GM12878 (cell line): ENCODE results near the gene FNDC3A. TPM values are rescaled to one million over a fixed set of nuclear protein-coding genes. Genes with fewer than 3 reads are reported as not detected.

ENCODE experiments used
- ATAC-seq: fragments of 200-7000 bp; cut with Tn5 transposase; 3 replicates; pipeline ENCODE4 v1.9.1; 2020; ENCODE audit warnings: mild to moderate bottlenecking, moderate library complexity
- BruUV-seq: library from RNA; stranded (reverse); fragments of 400-500 nt; replicated peaks from 2 replicates; lab custom pipeline; 2021; lab: Mats Ljungman, UMichigan
- CTCF ChIA-PET: fragments of 300-600 bp; sonication (Branson Sonifier 250); formaldehyde crosslinking; extraction: SDS; loops from one replicate; lab custom pipeline; 2021; ENCODE audit warnings: inconsistent platforms; lab: Yijun Ruan, JAX
- POLR2A ChIA-PET: fragments of 350-600 bp; formaldehyde crosslinking; extraction: SDS; loops from one replicate; lab custom pipeline; 2021; ENCODE audit warnings: inconsistent platforms; lab: Charles Lee
- RAD21 ChIA-PET: fragments of 300-600 bp; sonication (Branson Sonifier 250); formaldehyde crosslinking; loops from one replicate; lab custom pipeline; 2023; ENCODE audit warnings: antibody characterized with exemption; ENCODE audit not compliant: unreplicated experiment; lab: Charles Lee
- SMC1A ChIA-PET: fragments of 300-600 bp; sonication (Branson Sonifier 250); formaldehyde crosslinking; loops from one replicate; lab custom pipeline; 2023; ENCODE audit not compliant: unreplicated experiment, uncharacterized antibody; lab: Charles Lee
- DNase-seq: peaks from one replicate; pipeline ENCODE4 v3.0.0-alpha.2; 2011; ENCODE audit warnings: low read depth, low spot score
- FAIRE-seq: peaks from 3 replicates; lab custom pipeline; 2011; peaks lifted over from hg19 to GRCh38; lab: Jason Lieb, UNC
- H2AFZ ChIP-seq: 2 replicates; pipeline ENCODE4 v1.6.0; 2011; ENCODE audit warnings: low read depth, low read length, control low read depth; ENCODE audit not compliant: control insufficient read depth
- H3K27ac ChIP-seq: 2 replicates; pipeline ENCODE4 v1.5.1; 2011; ENCODE audit warnings: control low read depth; ENCODE audit not compliant: control insufficient read depth, insufficient read depth
- H3K27me3 ChIP-seq, 2 experiments: replicated peaks in 1 of 2; 2 replicates each; pipeline versions ENCODE4 v1.6.0 to v1.6.1; 2011; ENCODE audit warnings: low read length in 1 of 2; ENCODE audit not compliant: control insufficient read depth in 2 of 2, insufficient read depth in 2 of 2
- H3K36me3 ChIP-seq, 2 experiments: 2 replicates each; pipeline ENCODE4 v1.5.1; 2011; ENCODE audit warnings: low read length in 1 of 2; ENCODE audit not compliant: control insufficient read depth in 2 of 2, insufficient read depth in 2 of 2
- H3K4me1 ChIP-seq: 2 replicates; pipeline ENCODE4 v1.6.1; 2011; ENCODE audit warnings: mild to moderate bottlenecking, low read length, moderate library complexity, mixed read lengths; ENCODE audit not compliant: control insufficient read depth, insufficient read depth
- H3K4me2 ChIP-seq: 2 replicates; pipeline ENCODE4 v1.6.0; 2011; ENCODE audit warnings: control low read depth; ENCODE audit not compliant: control insufficient read depth, insufficient read depth
- H3K4me3 ChIP-seq: fragments of 200-600 bp; sonication (generic); 2 replicates; pipeline ENCODE4 v1.5.1; 2016
- H3K79me2 ChIP-seq: 2 replicates; pipeline ENCODE4 v1.6.0; 2011; ENCODE audit warnings: low read length; ENCODE audit not compliant: control insufficient read depth, insufficient read depth
- H3K9ac ChIP-seq: 2 replicates; pipeline ENCODE4 v1.8.0; 2011; ENCODE audit warnings: low read length, control low read depth, mixed read lengths; ENCODE audit not compliant: control insufficient read depth, insufficient read depth
- H3K9me3 ChIP-seq: replicated peaks from 3 replicates; pipeline ENCODE4 v1.5.1; 2011; ENCODE audit warnings: mild to moderate bottlenecking, low read length; ENCODE audit not compliant: control insufficient read depth, insufficient read depth
- H4K20me1 ChIP-seq: 2 replicates; pipeline ENCODE4 v1.6.0; 2011; ENCODE audit not compliant: control insufficient read depth, insufficient read depth
- BCL11A ChIP-seq: IDR thresholded peaks from 2 replicates; pipeline ENCODE4 v1.6.1; 2011; ENCODE audit warnings: low read depth, low read length
- CHD1 ChIP-seq: IDR thresholded peaks from 2 replicates; pipeline ENCODE4 v1.6.1; 2012; ENCODE audit warnings: low read depth, low read length, improper control_type of control experiment
- DPF2 ChIP-seq: fragments of 450-650 bp; IDR thresholded peaks from 2 replicates; pipeline ENCODE4 v1.6.1; 2017; ENCODE audit warnings: mild to moderate bottlenecking
- HDAC2 ChIP-seq: fragments of 200-600 bp; sonication (generic); IDR thresholded peaks from 2 replicates; pipeline ENCODE4 v1.6.1; 2017
- IRF3 ChIP-seq: fragments of 450-650 bp; IDR thresholded peaks from 2 replicates; pipeline ENCODE4 v1.6.1; 2014; ENCODE audit warnings: mild to moderate bottlenecking
- MEF2A ChIP-seq: IDR thresholded peaks from 2 replicates; pipeline ENCODE4 v1.6.1; 2011; ENCODE audit warnings: low read depth, mild to moderate bottlenecking, low read length, moderate library complexity; ENCODE audit not compliant: insufficient read depth
- MXI1 ChIP-seq: fragments of 150-350 bp; IDR thresholded peaks from 2 replicates; pipeline ENCODE4 v1.6.1; 2011; ENCODE audit warnings: low read depth, mild to moderate bottlenecking, inconsistent platforms, low read length, improper control_type of control experiment
- PKNOX1 ChIP-seq: fragments of 450-650 bp; IDR thresholded peaks from 2 replicates; pipeline ENCODE4 v1.6.1; 2016; ENCODE audit warnings: mild to moderate bottlenecking
- RAD51 ChIP-seq: fragments of 450-650 bp; IDR thresholded peaks from 2 replicates; pipeline ENCODE4 v1.6.1; 2016; ENCODE audit warnings: moderate library complexity, mild to moderate bottlenecking, inconsistent platforms
- SIN3A ChIP-seq: IDR thresholded peaks from 2 replicates; pipeline ENCODE4 v1.6.1; 2012; ENCODE audit warnings: low read depth, low read length, improper control_type of control experiment
- ZNF384 ChIP-seq: IDR thresholded peaks from 2 replicates; pipeline ENCODE4 v1.6.1; 2012; ENCODE audit warnings: low read depth, mild to moderate bottlenecking, low read length, improper control_type of control experiment, borderline replicate concordance
- WGBS: methylation state at CpG from one replicate; pipeline ENCODE4 v1.1.6; 2016; ENCODE audit warnings: low lambda C conversion rate; ENCODE audit not compliant: insufficient replicate concordance, insufficient coverage; ENCODE audit errors: missing lambda C conversion rate; 5-methylcytosine and 5-hydroxymethylcytosine counted together
- in situ Hi-C: fragments of 300-500 bp; cut with MboI; formaldehyde crosslinking; loops from 9 replicates; pipeline ENCODE4 v1.14.3; 2018; ENCODE audit warnings: mixed read lengths
- intact Hi-C: fragments of 100-400 bp; cut with micrococcal nuclease; formaldehyde crosslinking; loops from one replicate; pipeline ENCODE4 v1.14.2; 2022; ENCODE audit not compliant: unreplicated experiment
- polyA plus RNA-seq, 11 experiments: library from polyadenylated mRNA; depleted of rRNA in 4 of 11; unstranded in 6 of 11; stranded (reverse) in 5 of 11; fragments of >200 nt; fragmentation: Nextera tagmentation in 4 of 11; fragmentation: Illumina TruSeq in 1 of 11; extraction: Ambion mirVana in 4 of 11; extraction: Trizol in 1 of 11; gene quantifications; 1 replicate in 1 of 11; 2 replicates in 10 of 11; pipeline versions ENCODE4 v1.2.1 to v1.2.3, GENCODE V29; 2011 to 2016; ENCODE audit warnings: inconsistent platforms in 2 of 11, missing spikeins in 2 of 11, low read depth in 1 of 11
- total RNA-seq, 4 experiments: library from RNA; depleted of rRNA in 3 of 4; stranded (reverse); fragments of >200 nt in 3 of 4; fragmentation: Illumina TruSeq in 1 of 4; extraction: Trizol in 1 of 4; gene quantifications; 2 replicates each; pipeline versions ENCODE4 v1.2.1 to v1.2.3, GENCODE V29; 2013 to 2021
- TF ChIP-seq, protein P1 (sequence below): fragments of 450-650 bp; IDR thresholded peaks from 2 replicates; pipeline ENCODE4 v1.6.1; 2017; ENCODE audit warnings: antibody characterized with exemption, mild to moderate bottlenecking, moderate library complexity
- TF ChIP-seq, protein P2 (sequence below): fragments of 450-650 bp; formaldehyde crosslinking; IDR thresholded peaks from 2 replicates; pipeline ENCODE4 v1.4.0; 2020; ENCODE audit warnings: mild to moderate bottlenecking, moderate library complexity

FNDC3A gene
- total and polyA plus RNA-seq, 10 of the 15 experiments (the other 5 are each of a cell fraction or from before 2014, with no cell fraction given): 6.3 to 46.4 (median 22.8) TPM

- Histone ChIP-seq H3K9me3 (no peaks in the 10 kb centered on the region; the same call in 1 of the 3 replicates), H3K79me2 (peaks cover 3% of the 10 kb centered on the region), H2AFZ (no peak overlapping the region), H3K4me1 (peaks cover 9% of the 10 kb centered on the region; the same call in 1 of the 2 replicates), H3K4me2 (no peak overlapping the region), H4K20me1 (no peaks in the 10 kb centered on the region), H3K4me3 (no peak overlapping the region), H3K27me3 (no peaks in the 10 kb centered on the region), H3K9ac (no peak overlapping the region), H3K36me3 (no peaks in the 10 kb centered on the region; a peak in 1 of 4 replicates), H3K27ac (no peak overlapping the region)
- RAD21 ChIA-PET: no interaction called here
- 100% methylated on average over 4 of the region's 4 CpGs for WGBS
- FAIRE-seq (no peak), ATAC-seq (no peak), DNase-seq (no peak)
- in situ Hi-C loops (no loop called here), intact Hi-C loops (no loop called here)
- SMC1A ChIA-PET: no interaction called here
- POLR2A ChIA-PET: no interaction called here
- CTCF ChIA-PET: no interaction called here
- BruUV-seq: no TSS peak
- TF ChIP-seq ZNF384 (no peak), HDAC2 (no peak), CHD1 (no peak), BCL11A (no peak), MEF2A (no peak), PKNOX1 (no peak), DPF2 (no peak), RAD51 (no peak), MXI1 (no peak), SIN3A (no peak), IRF3 (no peak)
- TF ChIP-seq, protein P1, sequence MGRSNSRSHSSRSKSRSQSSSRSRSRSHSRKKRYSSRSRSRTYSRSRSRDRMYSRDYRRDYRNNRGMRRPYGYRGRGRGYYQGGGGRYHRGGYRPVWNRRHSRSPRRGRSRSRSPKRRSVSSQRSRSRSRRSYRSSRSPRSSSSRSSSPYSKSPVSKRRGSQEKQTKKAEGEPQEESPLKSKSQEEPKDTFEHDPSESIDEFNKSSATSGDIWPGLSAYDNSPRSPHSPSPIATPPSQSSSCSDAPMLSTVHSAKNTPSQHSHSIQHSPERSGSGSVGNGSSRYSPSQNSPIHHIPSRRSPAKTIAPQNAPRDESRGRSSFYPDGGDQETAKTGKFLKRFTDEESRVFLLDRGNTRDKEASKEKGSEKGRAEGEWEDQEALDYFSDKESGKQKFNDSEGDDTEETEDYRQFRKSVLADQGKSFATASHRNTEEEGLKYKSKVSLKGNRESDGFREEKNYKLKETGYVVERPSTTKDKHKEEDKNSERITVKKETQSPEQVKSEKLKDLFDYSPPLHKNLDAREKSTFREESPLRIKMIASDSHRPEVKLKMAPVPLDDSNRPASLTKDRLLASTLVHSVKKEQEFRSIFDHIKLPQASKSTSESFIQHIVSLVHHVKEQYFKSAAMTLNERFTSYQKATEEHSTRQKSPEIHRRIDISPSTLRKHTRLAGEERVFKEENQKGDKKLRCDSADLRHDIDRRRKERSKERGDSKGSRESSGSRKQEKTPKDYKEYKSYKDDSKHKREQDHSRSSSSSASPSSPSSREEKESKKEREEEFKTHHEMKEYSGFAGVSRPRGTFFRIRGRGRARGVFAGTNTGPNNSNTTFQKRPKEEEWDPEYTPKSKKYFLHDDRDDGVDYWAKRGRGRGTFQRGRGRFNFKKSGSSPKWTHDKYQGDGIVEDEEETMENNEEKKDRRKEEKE: no peak
- TF ChIP-seq, protein P2, sequence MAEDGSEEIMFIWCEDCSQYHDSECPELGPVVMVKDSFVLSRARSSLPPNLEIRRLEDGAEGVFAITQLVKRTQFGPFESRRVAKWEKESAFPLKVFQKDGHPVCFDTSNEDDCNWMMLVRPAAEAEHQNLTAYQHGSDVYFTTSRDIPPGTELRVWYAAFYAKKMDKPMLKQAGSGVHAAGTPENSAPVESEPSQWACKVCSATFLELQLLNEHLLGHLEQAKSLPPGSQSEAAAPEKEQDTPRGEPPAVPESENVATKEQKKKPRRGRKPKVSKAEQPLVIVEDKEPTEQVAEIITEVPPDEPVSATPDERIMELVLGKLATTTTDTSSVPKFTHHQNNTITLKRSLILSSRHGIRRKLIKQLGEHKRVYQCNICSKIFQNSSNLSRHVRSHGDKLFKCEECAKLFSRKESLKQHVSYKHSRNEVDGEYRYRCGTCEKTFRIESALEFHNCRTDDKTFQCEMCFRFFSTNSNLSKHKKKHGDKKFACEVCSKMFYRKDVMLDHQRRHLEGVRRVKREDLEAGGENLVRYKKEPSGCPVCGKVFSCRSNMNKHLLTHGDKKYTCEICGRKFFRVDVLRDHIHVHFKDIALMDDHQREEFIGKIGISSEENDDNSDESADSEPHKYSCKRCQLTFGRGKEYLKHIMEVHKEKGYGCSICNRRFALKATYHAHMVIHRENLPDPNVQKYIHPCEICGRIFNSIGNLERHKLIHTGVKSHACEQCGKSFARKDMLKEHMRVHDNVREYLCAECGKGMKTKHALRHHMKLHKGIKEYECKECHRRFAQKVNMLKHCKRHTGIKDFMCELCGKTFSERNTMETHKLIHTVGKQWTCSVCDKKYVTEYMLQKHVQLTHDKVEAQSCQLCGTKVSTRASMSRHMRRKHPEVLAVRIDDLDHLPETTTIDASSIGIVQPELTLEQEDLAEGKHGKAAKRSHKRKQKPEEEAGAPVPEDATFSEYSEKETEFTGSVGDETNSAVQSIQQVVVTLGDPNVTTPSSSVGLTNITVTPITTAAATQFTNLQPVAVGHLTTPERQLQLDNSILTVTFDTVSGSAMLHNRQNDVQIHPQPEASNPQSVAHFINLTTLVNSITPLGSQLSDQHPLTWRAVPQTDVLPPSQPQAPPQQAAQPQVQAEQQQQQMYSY (CRISPR knock-in tag): no peak
Observed at GRCh38 chr13:49055021-49055420, 79.3 kb downstream of the FNDC3A start.
